HEK293 (cell line): ENCODE results near the gene ISG20L2.

ENCODE experiments used
- CTCF ChIA-PET: fragments of 350-600 bp; formaldehyde crosslinking; extraction: SDS; loops from one replicate; lab custom pipeline; 2021; ENCODE audit warnings: antibody characterized with exemption; lab: Yijun Ruan, JAX
- POLR2A ChIA-PET: fragments of 300-600 bp; formaldehyde crosslinking; extraction: SDS; loops from one replicate; lab custom pipeline; 2020; ENCODE audit warnings: antibody characterized with exemption, inconsistent platforms; lab: Yijun Ruan, JAX
- H3K27ac ChIP-seq: fragments of 200-500 bp; sonication (Bioruptor generic); 2 replicates; pipeline ENCODE4 v1.5.1; 2014; ENCODE audit warnings: low read depth, low read length, control low read depth, inconsistent platforms; ENCODE audit errors: extremely low read depth
- H3K36me3 ChIP-seq, 2 experiments: fragments of 200-500 bp in 1 of 2; sonication (Bioruptor generic) in 1 of 2; 1 replicate in 1 of 2; 2 replicates in 1 of 2; pipeline ENCODE4 v1.5.1; 2014 to 2017; ENCODE audit warnings: inconsistent platforms in 2 of 2, low read length in 2 of 2; ENCODE audit not compliant: control insufficient read depth in 2 of 2, insufficient read depth in 1 of 2
- H3K4me1 ChIP-seq: fragments of 200-500 bp; sonication (Bioruptor generic); 2 replicates; pipeline ENCODE4 v1.5.1; 2014; ENCODE audit warnings: mild to moderate bottlenecking, low read length, inconsistent platforms; ENCODE audit not compliant: control insufficient read depth, insufficient read depth
- H3K4me3 ChIP-seq: 2 replicates; pipeline ENCODE4 v1.5.1; 2011; ENCODE audit warnings: low read depth, mild to moderate bottlenecking, control low read depth, low read length, moderate library complexity
- H3K9me3 ChIP-seq: fragments of 200-500 bp; sonication (Bioruptor generic); 2 replicates; pipeline ENCODE4 v1.5.1; 2014; ENCODE audit warnings: low read depth, low read length, inconsistent platforms; ENCODE audit not compliant: control insufficient read depth, insufficient read depth
- EGR2 ChIP-seq: fragments of 450-650 bp; formaldehyde crosslinking; IDR thresholded peaks from 2 replicates; pipeline ENCODE4 v1.5.1; 2016; ENCODE audit warnings: low read depth, missing biosample characterization, missing genetic modification characterization
- KLF1 ChIP-seq: fragments of 450-650 bp; formaldehyde crosslinking; IDR thresholded peaks from 2 replicates; pipeline ENCODE4 v1.5.1; 2016; ENCODE audit warnings: missing biosample characterization, missing genetic modification characterization
- KLF10 ChIP-seq: fragments of 450-650 bp; IDR thresholded peaks from 2 replicates; pipeline ENCODE4 v1.5.1; 2018; ENCODE audit warnings: missing biosample characterization, mild to moderate bottlenecking, missing genetic modification characterization
- KLF9 ChIP-seq: fragments of 450-650 bp; formaldehyde crosslinking; IDR thresholded peaks from 2 replicates; pipeline ENCODE4 v1.5.1; 2016; ENCODE audit warnings: missing biosample characterization, missing genetic modification characterization, low read depth
- MYNN ChIP-seq: fragments of 450-650 bp; formaldehyde crosslinking; IDR thresholded peaks from 2 replicates; pipeline ENCODE4 v1.5.1; 2016; ENCODE audit warnings: missing biosample characterization, missing genetic modification characterization, borderline replicate concordance
- PATZ1 ChIP-seq: fragments of 450-650 bp; formaldehyde crosslinking; IDR thresholded peaks from 2 replicates; pipeline ENCODE4 v1.5.1; 2016; ENCODE audit warnings: missing biosample characterization, missing genetic modification characterization
- PRDM4 ChIP-seq: fragments of 450-650 bp; formaldehyde crosslinking; IDR thresholded peaks from 2 replicates; pipeline ENCODE4 v1.5.1; 2017; ENCODE audit warnings: missing biosample characterization, missing genetic modification characterization
- SP3 ChIP-seq: fragments of 450-650 bp; formaldehyde crosslinking; IDR thresholded peaks from 2 replicates; pipeline ENCODE4 v1.5.1; 2016; ENCODE audit warnings: missing biosample characterization, missing genetic modification characterization
- ZBTB20 ChIP-seq: fragments of 450-650 bp; formaldehyde crosslinking; IDR thresholded peaks from 2 replicates; pipeline ENCODE4 v1.5.1; 2016; ENCODE audit warnings: missing biosample characterization, missing genetic modification characterization
- ZBTB8A ChIP-seq: fragments of 450-650 bp; formaldehyde crosslinking; IDR thresholded peaks from 2 replicates; pipeline ENCODE4 v1.5.1; 2016; ENCODE audit warnings: missing biosample characterization, missing genetic modification characterization
- ZNF133 ChIP-seq: fragments of 450-650 bp; formaldehyde crosslinking; IDR thresholded peaks from 2 replicates; pipeline ENCODE4 v1.5.1; 2016; ENCODE audit warnings: missing biosample characterization, missing genetic modification characterization
- ZNF16 ChIP-seq: fragments of 450-650 bp; formaldehyde crosslinking; IDR thresholded peaks from 2 replicates; pipeline ENCODE4 v1.5.1; 2016; ENCODE audit warnings: low read depth, missing biosample characterization, missing genetic modification characterization
- ZNF350 ChIP-seq: fragments of 450-650 bp; formaldehyde crosslinking; IDR thresholded peaks from 2 replicates; pipeline ENCODE4 v1.5.0; 2017; ENCODE audit warnings: missing biosample characterization, mild to moderate bottlenecking, missing genetic modification characterization
- ZNF423 ChIP-seq: fragments of 450-650 bp; formaldehyde crosslinking; IDR thresholded peaks from 2 replicates; pipeline ENCODE4 v1.5.1; 2016; ENCODE audit warnings: missing biosample characterization, missing genetic modification characterization
- ZNF510 ChIP-seq: fragments of 450-650 bp; formaldehyde crosslinking; IDR thresholded peaks from 2 replicates; pipeline ENCODE4 v1.5.1; 2018; ENCODE audit warnings: mild to moderate bottlenecking, missing genetic modification characterization, missing biosample characterization; ENCODE audit not compliant: insufficient replicate concordance
- ZNF514 ChIP-seq: fragments of 450-650 bp; formaldehyde crosslinking; IDR thresholded peaks from 2 replicates; pipeline ENCODE4 v1.5.1; 2016; ENCODE audit warnings: missing biosample characterization, missing genetic modification characterization
- ZNF518A ChIP-seq: fragments of 450-650 bp; formaldehyde crosslinking; conservative IDR thresholded peaks from 2 replicates; pipeline ENCODE4 v1.5.1; 2016; ENCODE audit warnings: low read depth, missing biosample characterization, missing genetic modification characterization
- ZNF530 ChIP-seq: fragments of 450-650 bp; formaldehyde crosslinking; IDR thresholded peaks from 2 replicates; pipeline ENCODE4 v1.5.1; 2016; ENCODE audit warnings: low read depth, missing biosample characterization, missing genetic modification characterization
- ZNF561 ChIP-seq: fragments of 450-650 bp; IDR thresholded peaks from 2 replicates; pipeline ENCODE4 v1.5.1; 2018; ENCODE audit warnings: missing biosample characterization, missing genetic modification characterization, borderline replicate concordance
- ZNF600 ChIP-seq: fragments of 450-650 bp; formaldehyde crosslinking; IDR thresholded peaks from 2 replicates; pipeline ENCODE4 v1.5.1; 2016; ENCODE audit warnings: missing biosample characterization, missing genetic modification characterization
- ZNF623 ChIP-seq: fragments of 450-650 bp; formaldehyde crosslinking; IDR thresholded peaks from 2 replicates; pipeline ENCODE4 v1.5.1; 2016; ENCODE audit warnings: missing biosample characterization, missing genetic modification characterization
- ZNF629 ChIP-seq: fragments of 450-650 bp; formaldehyde crosslinking; IDR thresholded peaks from 2 replicates; pipeline ENCODE4 v1.5.1; 2017; ENCODE audit warnings: missing biosample characterization, missing genetic modification characterization
- ZNF776 ChIP-seq: fragments of 450-650 bp; formaldehyde crosslinking; IDR thresholded peaks from 2 replicates; pipeline ENCODE4 v1.5.0; 2017; ENCODE audit warnings: missing biosample characterization, missing genetic modification characterization, borderline replicate concordance
- ZXDB ChIP-seq: fragments of 450-650 bp; formaldehyde crosslinking; IDR thresholded peaks from 2 replicates; pipeline ENCODE4 v1.5.1; 2016; ENCODE audit warnings: missing biosample characterization, missing genetic modification characterization
- TF ChIP-seq, protein P1 (sequence below): fragments of 450-650 bp; formaldehyde crosslinking; IDR thresholded peaks from 2 replicates; pipeline ENCODE4 v1.5.1; 2016; ENCODE audit warnings: missing biosample characterization, missing genetic modification characterization

The ISG20L2 gene

GRCh38 chr1:156751757-156752481 is 23.4 kb upstream of the ISG20L2 start:
- ChIA-PET CTCF (interaction anchor here (0.7 to 2.5 kb wide), 6 partner anchors 9 to 292 kb away, joined by 3 to 9 read pairs (median 3); no protein-coding TSS in a partner anchor), POLR2A (interaction anchor here (0.6 to 3.2 kb wide), 16 partner anchors 8 to 90 kb away, joined by 3 to 63 read pairs (median 6); partner anchors contain the start of genes ISG20L2, METTL25B, MRPL24 and PRCC)
- Histone ChIP-seq H3K4me1 (0 out of 2 replicates have a peak, but pooled peaks cover 11% of the 10 kb centered on the region), H3K36me3 (peaks cover 0 to 9% of the 10 kb centered on the region in 2 experiments; a peak in 1 of 3 replicates), H3K27ac (peak overlapping the region; percentile 71), H3K9me3 (no peaks in the 10 kb centered on the region), H3K4me3 (peak overlapping the region; percentile 87)
- peak; percentile 92; the same call in 1 of the 2 replicates for TF ChIP-seq ZNF561 (tag by site-specific recombination)
- TF ChIP-seq ZNF16 (tag by site-specific recombination), result no peak
- TF ChIP-seq ZNF133 (tag by site-specific recombination), result no peak
- TF ChIP-seq, protein P1, sequence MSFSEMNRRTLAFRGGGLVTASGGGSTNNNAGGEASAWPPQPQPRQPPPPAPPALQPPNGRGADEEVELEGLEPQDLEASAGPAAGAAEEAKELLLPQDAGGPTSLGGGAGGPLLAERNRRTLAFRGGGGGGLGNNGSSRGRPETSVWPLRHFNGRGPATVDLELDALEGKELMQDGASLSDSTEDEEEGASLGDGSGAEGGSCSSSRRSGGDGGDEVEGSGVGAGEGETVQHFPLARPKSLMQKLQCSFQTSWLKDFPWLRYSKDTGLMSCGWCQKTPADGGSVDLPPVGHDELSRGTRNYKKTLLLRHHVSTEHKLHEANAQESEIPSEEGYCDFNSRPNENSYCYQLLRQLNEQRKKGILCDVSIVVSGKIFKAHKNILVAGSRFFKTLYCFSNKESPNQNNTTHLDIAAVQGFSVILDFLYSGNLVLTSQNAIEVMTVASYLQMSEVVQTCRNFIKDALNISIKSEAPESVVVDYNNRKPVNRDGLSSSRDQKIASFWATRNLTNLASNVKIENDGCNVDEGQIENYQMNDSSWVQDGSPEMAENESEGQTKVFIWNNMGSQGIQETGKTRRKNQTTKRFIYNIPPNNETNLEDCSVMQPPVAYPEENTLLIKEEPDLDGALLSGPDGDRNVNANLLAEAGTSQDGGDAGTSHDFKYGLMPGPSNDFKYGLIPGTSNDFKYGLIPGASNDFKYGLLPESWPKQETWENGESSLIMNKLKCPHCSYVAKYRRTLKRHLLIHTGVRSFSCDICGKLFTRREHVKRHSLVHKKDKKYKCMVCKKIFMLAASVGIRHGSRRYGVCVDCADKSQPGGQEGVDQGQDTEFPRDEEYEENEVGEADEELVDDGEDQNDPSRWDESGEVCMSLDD, result peak; percentile 86
- no peak for TF ChIP-seq ZNF510 (tag by site-specific recombination)
- peak; percentile 56 for TF ChIP-seq KLF9 (tag by site-specific recombination)
- TF ChIP-seq SP3 (tag by site-specific recombination), result peak; percentile 90
- TF ChIP-seq KLF10 (tag by site-specific recombination), result peak; percentile 63; the same call in 1 of the 2 replicates
- no peak for TF ChIP-seq ZNF350
- peak; percentile 41; the same call in 1 of the 2 replicates for TF ChIP-seq ZNF629
- TF ChIP-seq ZNF514, result no peak
- TF ChIP-seq PATZ1 (tag by site-specific recombination), result peak; percentile 88
- no peak for TF ChIP-seq ZNF776 (tag by site-specific recombination)
- TF ChIP-seq ZNF518A (tag by site-specific recombination), result peak; percentile 63
- TF ChIP-seq ZNF623, result no peak
- peak; percentile 82 for TF ChIP-seq ZBTB20 (tag by site-specific recombination)
- peak; percentile 62; the same call in 1 of the 2 replicates for TF ChIP-seq ZXDB (tag by site-specific recombination)
- TF ChIP-seq ZNF600 (tag by site-specific recombination), result peak; percentile 78
- TF ChIP-seq KLF1 (tag by site-specific recombination), result peak; percentile 83
- TF ChIP-seq ZBTB8A, result peak; percentile 100
- no peak for TF ChIP-seq ZNF530
- TF ChIP-seq EGR2 (tag by site-specific recombination), result peak; percentile 81
- 0 out of 2 replicates have a peak, but pooled peaks have one; percentile 50 for TF ChIP-seq MYNN (tag by site-specific recombination)
- peak; percentile 31; the same call in 1 of the 2 replicates for TF ChIP-seq PRDM4 (tag by site-specific recombination)
- TF ChIP-seq ZNF423 (tag by site-specific recombination), result peak; percentile 78; the same call in 1 of the 2 replicates
